ENCODE measurements around the gene SLCO3A1. TPM values are rescaled to one million over a fixed set of nuclear protein-coding genes. Genes with fewer than 3 reads are reported as not detected.

The SLCO3A1 gene
- total RNA-seq, 2 experiments from 2014 or later = 29.5 to 30.4 TPM

DNA sequence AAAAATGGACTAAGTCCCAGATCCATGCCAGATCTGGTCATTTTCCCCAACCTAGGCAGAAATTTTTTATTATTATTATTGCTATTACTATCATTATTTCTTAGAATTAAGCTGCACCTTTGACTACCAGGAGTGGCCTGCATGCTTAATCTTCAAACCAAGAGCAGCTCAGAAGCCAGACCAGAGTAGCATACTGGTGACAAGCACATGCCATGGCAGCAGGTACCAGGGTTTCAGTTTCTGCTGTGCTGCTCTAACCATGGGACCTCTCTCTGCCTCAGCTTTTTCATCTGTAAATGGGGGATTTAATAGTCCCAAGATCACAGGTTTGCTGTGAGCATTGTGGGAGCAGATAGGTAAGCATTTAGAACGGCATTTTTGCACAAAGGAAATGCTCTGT lies 262.3 kb downstream of the SLCO3A1 start:
- H3K27ac ChIP-seq (ENCODE audit: low read depth in 1 of 2, low read length in 2 of 2) = no peak overlapping the region
- DNase-seq = no peak
- no peaks in the 10 kb centered on the region for H3K4me1 Mint-ChIP-seq (ENCODE audit: low read depth)
- no peaks in the 10 kb centered on the region for H3K27me3 Mint-ChIP-seq
- no peaks in the 10 kb centered on the region for H3K27me3 ChIP-seq (ENCODE audit: control insufficient read depth in 1 of 2, insufficient read depth in 2 of 2, low read length in 2 of 2)
- H3K9me3 ChIP-seq (ENCODE audit: control insufficient read depth in 1 of 2, insufficient read depth in 1 of 2, low read length in 2 of 2) = no peaks in the 10 kb centered on the region
- H3K36me3 ChIP-seq (ENCODE audit: insufficient read depth, low read length) = peaks cover 8% of the 10 kb centered on the region
- no peaks in the 10 kb centered on the region for H3K9me3 Mint-ChIP-seq
- CTCF ChIA-PET = no interaction called here
- no peaks in the 10 kb centered on the region for H3K4me1 ChIP-seq (ENCODE audit: insufficient read depth, low read length)
- no peak for ATAC-seq (ENCODE audit: poor library complexity)
- POLR2A ChIA-PET = no interaction called here
- H3K27ac Mint-ChIP-seq = no peak overlapping the region
- no peak overlapping the region for H3K4me3 Mint-ChIP-seq
- TF ChIP-seq, protein P1, sequence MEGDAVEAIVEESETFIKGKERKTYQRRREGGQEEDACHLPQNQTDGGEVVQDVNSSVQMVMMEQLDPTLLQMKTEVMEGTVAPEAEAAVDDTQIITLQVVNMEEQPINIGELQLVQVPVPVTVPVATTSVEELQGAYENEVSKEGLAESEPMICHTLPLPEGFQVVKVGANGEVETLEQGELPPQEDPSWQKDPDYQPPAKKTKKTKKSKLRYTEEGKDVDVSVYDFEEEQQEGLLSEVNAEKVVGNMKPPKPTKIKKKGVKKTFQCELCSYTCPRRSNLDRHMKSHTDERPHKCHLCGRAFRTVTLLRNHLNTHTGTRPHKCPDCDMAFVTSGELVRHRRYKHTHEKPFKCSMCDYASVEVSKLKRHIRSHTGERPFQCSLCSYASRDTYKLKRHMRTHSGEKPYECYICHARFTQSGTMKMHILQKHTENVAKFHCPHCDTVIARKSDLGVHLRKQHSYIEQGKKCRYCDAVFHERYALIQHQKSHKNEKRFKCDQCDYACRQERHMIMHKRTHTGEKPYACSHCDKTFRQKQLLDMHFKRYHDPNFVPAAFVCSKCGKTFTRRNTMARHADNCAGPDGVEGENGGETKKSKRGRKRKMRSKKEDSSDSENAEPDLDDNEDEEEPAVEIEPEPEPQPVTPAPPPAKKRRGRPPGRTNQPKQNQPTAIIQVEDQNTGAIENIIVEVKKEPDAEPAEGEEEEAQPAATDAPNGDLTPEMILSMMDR (IDR thresholded peaks at IDR 0.05) = no peak
- no peak overlapping the region for H3K4me3 ChIP-seq (ENCODE audit: low read length)
- H3K36me3 Mint-ChIP-seq (ENCODE audit: low read depth) = peaks cover 53% of the 10 kb centered on the region
- intact Hi-C loops (cut with DNase I, micrococcal nuclease) = no loop called here

DNA sequence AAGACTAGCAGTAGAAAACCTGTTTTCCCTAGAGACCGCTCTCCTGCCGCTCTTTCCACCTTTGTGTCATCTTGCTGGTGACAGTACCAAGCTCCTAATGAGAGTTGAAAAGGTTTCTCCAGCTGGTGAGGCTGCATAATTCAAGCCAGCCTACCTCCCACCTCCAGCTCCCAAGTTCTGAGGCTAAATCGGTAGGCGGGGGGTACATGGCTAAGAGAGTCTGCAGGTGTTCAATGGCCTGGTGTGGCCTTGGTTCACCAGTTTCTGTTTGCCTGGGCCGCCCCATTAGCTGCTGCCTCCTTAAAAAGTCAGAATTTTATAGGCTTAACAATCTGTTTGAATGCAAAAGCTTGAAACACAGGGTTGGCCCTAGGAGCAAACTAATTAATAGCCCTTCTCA lies 262.8 kb downstream of the SLCO3A1 start:
- H3K27me3 ChIP-seq (ENCODE audit: control insufficient read depth in 1 of 2, insufficient read depth in 2 of 2, low read length in 2 of 2) = no peaks in the 10 kb centered on the region
- H3K4me1 ChIP-seq (ENCODE audit: insufficient read depth, low read length) = no peaks in the 10 kb centered on the region
- TF ChIP-seq, protein P1 (IDR thresholded peaks at IDR 0.05) = no peak
- no peak overlapping the region for H3K4me3 ChIP-seq (ENCODE audit: low read length)
- Mint-ChIP-seq H3K27me3 (no peaks in the 10 kb centered on the region), H3K9me3 (no peaks in the 10 kb centered on the region), H3K4me3 (no peak overlapping the region), H3K4me1 (ENCODE audit: low read depth) (no peaks in the 10 kb centered on the region), H3K36me3 (ENCODE audit: low read depth) (peaks cover 56% of the 10 kb centered on the region), H3K27ac (no peak overlapping the region)
- ATAC-seq (ENCODE audit: poor library complexity) = no peak
- POLR2A ChIA-PET = no interaction called here
- intact Hi-C loops (cut with DNase I, micrococcal nuclease) = no loop called here
- H3K27ac ChIP-seq (ENCODE audit: low read depth in 1 of 2, low read length in 2 of 2) = no peak overlapping the region
- CTCF ChIA-PET = no interaction called here
- DNase-seq = no peak
- no peaks in the 10 kb centered on the region for H3K9me3 ChIP-seq (ENCODE audit: control insufficient read depth in 1 of 2, insufficient read depth in 1 of 2, low read length in 2 of 2)
- peaks cover 13% of the 10 kb centered on the region for H3K36me3 ChIP-seq (ENCODE audit: insufficient read depth, low read length)

DNA sequence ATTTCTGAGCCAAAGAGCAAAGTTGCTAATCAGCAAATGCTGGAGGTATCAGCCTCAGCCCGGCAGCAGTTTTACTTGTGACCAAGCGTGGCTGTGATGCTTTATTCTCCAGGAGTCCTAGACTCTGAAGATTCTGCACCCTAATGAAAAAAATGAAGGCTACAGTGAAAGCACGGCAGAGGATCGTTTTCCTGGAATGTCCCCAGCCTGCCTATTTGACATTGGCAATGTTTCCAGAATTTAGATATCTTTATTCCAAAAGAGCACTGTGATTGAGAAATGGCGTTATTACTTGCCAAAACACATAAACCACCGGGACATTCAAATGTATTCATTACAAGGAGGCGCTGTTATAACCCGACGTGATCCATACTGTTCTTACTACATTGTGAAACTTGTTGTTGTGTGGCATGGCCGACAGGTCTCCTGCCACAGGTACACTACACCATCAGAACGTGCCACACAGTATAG lies 263.8 kb downstream of the SLCO3A1 start:
- Mint-ChIP-seq H3K36me3 (ENCODE audit: low read depth) (peaks cover 56% of the 10 kb centered on the region), H3K9me3 (no peaks in the 10 kb centered on the region), H3K27ac (no peak overlapping the region), H3K4me1 (ENCODE audit: low read depth) (no peaks in the 10 kb centered on the region), H3K27me3 (no peaks in the 10 kb centered on the region), H3K4me3 (no peak overlapping the region)
- DNase-seq = no peak
- ChIA-PET POLR2A (no interaction called here), CTCF (no interaction called here)
- H3K9me3 ChIP-seq (ENCODE audit: control insufficient read depth in 1 of 2, insufficient read depth in 1 of 2, low read length in 2 of 2) = no peaks in the 10 kb centered on the region
- ATAC-seq (ENCODE audit: poor library complexity) = no peak
- H3K27me3 ChIP-seq (ENCODE audit: control insufficient read depth in 1 of 2, insufficient read depth in 2 of 2, low read length in 2 of 2) = no peaks in the 10 kb centered on the region
- no peak overlapping the region for H3K4me3 ChIP-seq (ENCODE audit: low read length)
- H3K4me1 ChIP-seq (ENCODE audit: insufficient read depth, low read length) = no peaks in the 10 kb centered on the region
- H3K36me3 ChIP-seq (ENCODE audit: insufficient read depth, low read length) = peaks cover 23% of the 10 kb centered on the region
- no peak overlapping the region for H3K27ac ChIP-seq (ENCODE audit: low read depth in 1 of 2, low read length in 2 of 2)
- intact Hi-C loops (cut with DNase I, micrococcal nuclease) = no loop called here
- TF ChIP-seq, protein P1 (IDR thresholded peaks at IDR 0.05) = no peak

Data from CD4-positive, alpha-beta T cell (primary cell).